MM.1S (cell line): ENCODE data around the gene UBL4A.

Experiments
- EZH2 ChIP-seq: fragments of 300-600 bp; sonication (generic); optimal IDR thresholded peaks from 2 replicates; pipeline ENCODE3; 2017; ENCODE audit warnings: low read depth, mild to moderate bottlenecking, antibody characterized with exemption, low read length, mixed read lengths
- TF ChIP-seq, protein P1 (sequence below): fragments of 300-600 bp; sonication (generic); IDR thresholded peaks from 2 replicates; pipeline ENCODE4 v1.5.1; 2016; ENCODE audit warnings: antibody characterized with exemption, low read length, mixed read lengths

- TF ChIP-seq, protein P1, sequence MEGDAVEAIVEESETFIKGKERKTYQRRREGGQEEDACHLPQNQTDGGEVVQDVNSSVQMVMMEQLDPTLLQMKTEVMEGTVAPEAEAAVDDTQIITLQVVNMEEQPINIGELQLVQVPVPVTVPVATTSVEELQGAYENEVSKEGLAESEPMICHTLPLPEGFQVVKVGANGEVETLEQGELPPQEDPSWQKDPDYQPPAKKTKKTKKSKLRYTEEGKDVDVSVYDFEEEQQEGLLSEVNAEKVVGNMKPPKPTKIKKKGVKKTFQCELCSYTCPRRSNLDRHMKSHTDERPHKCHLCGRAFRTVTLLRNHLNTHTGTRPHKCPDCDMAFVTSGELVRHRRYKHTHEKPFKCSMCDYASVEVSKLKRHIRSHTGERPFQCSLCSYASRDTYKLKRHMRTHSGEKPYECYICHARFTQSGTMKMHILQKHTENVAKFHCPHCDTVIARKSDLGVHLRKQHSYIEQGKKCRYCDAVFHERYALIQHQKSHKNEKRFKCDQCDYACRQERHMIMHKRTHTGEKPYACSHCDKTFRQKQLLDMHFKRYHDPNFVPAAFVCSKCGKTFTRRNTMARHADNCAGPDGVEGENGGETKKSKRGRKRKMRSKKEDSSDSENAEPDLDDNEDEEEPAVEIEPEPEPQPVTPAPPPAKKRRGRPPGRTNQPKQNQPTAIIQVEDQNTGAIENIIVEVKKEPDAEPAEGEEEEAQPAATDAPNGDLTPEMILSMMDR, result no peak
- TF ChIP-seq EZH2, result no peak
Measured at GRCh38 chrX:154515090-154515965, 28.9 kb upstream of the UBL4A start.
